Measurements from ENCODE around the gene MRPL9.

The MRPL9 gene

GRCh38 chr1:151720974-151721787 is 42.1 kb downstream of the MRPL9 start, which contains the start of gene RIIAD1:
Gene RIIAD1, plus strand, starts transcription at chr1:151721522. Its CDS starts 15 bp downstream, at chr1:151721537.
- TF ChIP-seq, protein P1, sequence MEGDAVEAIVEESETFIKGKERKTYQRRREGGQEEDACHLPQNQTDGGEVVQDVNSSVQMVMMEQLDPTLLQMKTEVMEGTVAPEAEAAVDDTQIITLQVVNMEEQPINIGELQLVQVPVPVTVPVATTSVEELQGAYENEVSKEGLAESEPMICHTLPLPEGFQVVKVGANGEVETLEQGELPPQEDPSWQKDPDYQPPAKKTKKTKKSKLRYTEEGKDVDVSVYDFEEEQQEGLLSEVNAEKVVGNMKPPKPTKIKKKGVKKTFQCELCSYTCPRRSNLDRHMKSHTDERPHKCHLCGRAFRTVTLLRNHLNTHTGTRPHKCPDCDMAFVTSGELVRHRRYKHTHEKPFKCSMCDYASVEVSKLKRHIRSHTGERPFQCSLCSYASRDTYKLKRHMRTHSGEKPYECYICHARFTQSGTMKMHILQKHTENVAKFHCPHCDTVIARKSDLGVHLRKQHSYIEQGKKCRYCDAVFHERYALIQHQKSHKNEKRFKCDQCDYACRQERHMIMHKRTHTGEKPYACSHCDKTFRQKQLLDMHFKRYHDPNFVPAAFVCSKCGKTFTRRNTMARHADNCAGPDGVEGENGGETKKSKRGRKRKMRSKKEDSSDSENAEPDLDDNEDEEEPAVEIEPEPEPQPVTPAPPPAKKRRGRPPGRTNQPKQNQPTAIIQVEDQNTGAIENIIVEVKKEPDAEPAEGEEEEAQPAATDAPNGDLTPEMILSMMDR (IDR thresholded peaks at IDR 0.05; ENCODE audit: low read depth, low read length, missing control alignments) = peak; percentile 32

GRCh38 chr1:151720554-151720953 is 42.7 kb downstream of the MRPL9 start:
- H3K4me3 ChIP-seq (replicated peaks; ENCODE audit: low read depth, low read length) = no peak overlapping the region
- TF ChIP-seq, protein P1 (IDR thresholded peaks at IDR 0.05; ENCODE audit: low read depth, low read length, missing control alignments) = no peak
- DNase-seq (ENCODE audit: extremely low read depth, low read depth) = no peak

More at GRCh38 chr1:151720974-151721787, 42.1 kb downstream of the MRPL9 start, which contains the start of gene RIIAD1:
- no peak for DNase-seq (ENCODE audit: extremely low read depth, low read depth)
- peak within 1 kb of the TSS; percentile 40 for H3K4me3 ChIP-seq (replicated peaks; ENCODE audit: low read depth, low read length)

DNA sequence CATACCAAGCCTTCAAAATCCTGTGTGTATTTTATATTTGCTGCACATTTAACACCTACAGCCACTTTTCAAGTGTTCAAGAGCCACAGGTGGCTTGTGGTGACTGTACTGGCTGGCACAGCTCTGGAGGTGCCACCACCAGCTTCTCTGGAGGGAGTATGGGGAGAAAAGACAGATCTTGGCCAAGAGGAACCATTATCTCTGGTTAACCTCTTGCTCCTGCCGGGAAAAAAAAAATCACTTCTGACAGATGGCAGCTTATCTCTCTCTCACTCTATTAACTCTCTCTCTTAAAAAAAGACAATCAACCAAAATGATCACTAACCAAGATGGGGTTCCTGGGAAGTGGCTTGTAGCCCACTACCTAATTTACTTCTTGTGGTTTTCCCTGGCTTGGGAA is 43.2 kb downstream of the MRPL9 start:
- no peak for DNase-seq (ENCODE audit: extremely low read depth, low read depth)
- no peak overlapping the region for H3K4me3 ChIP-seq (replicated peaks; ENCODE audit: low read depth, low read length)
- TF ChIP-seq, protein P1 (IDR thresholded peaks at IDR 0.05; ENCODE audit: low read depth, low read length, missing control alignments) = no peak

DNA sequence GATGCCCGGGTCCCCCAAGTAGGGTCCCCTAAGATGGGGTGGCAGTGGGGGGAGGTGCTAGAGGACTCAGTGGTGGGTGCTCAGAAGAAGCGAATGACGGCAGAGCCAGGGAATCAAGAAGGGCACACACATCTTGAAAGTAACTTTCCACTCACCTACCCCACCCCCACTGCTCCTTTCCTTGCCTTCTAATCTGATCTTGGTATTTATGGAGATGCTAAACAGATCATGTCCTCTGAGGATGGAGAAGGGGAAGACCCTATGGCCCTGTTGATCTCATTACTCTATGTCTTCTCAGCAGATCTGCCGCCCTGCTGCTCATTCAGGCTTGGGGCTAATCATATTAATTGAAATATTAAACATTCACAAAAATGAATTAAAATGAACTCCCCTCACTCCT is 44.6 kb downstream of the MRPL9 start:
- H3K4me3 ChIP-seq (replicated peaks; ENCODE audit: low read depth, low read length) = no peak overlapping the region
- DNase-seq (ENCODE audit: extremely low read depth, low read depth) = no peak
- TF ChIP-seq, protein P1 (IDR thresholded peaks at IDR 0.05; ENCODE audit: low read depth, low read length, missing control alignments) = no peak

DNA sequence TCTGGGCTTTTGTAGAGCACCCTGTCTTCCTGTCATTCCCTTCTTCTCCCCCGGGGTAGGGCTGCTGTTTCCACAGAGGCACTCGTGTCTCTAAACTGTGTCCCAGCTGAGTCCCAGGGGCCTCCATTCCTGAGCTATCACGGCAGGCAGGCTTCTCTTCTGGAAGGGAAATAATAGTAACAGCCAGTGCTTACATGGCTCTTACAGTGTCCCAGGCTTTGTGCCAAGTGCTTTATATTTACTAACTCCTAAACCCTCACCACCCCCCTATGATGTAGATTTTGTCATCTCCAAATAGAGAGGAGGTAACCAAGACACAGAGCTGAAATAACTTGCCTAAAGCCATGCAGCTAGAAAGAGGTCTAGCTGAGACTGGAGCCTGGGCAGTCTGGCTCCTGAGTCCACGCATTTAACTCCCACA is 45.3 kb downstream of the MRPL9 start:
- TF ChIP-seq, protein P1 (IDR thresholded peaks at IDR 0.05; ENCODE audit: low read depth, low read length, missing control alignments) = no peak
- no peak overlapping the region for H3K4me3 ChIP-seq (replicated peaks; ENCODE audit: low read depth, low read length)
- no peak for DNase-seq (ENCODE audit: extremely low read depth, low read depth)

DNA sequence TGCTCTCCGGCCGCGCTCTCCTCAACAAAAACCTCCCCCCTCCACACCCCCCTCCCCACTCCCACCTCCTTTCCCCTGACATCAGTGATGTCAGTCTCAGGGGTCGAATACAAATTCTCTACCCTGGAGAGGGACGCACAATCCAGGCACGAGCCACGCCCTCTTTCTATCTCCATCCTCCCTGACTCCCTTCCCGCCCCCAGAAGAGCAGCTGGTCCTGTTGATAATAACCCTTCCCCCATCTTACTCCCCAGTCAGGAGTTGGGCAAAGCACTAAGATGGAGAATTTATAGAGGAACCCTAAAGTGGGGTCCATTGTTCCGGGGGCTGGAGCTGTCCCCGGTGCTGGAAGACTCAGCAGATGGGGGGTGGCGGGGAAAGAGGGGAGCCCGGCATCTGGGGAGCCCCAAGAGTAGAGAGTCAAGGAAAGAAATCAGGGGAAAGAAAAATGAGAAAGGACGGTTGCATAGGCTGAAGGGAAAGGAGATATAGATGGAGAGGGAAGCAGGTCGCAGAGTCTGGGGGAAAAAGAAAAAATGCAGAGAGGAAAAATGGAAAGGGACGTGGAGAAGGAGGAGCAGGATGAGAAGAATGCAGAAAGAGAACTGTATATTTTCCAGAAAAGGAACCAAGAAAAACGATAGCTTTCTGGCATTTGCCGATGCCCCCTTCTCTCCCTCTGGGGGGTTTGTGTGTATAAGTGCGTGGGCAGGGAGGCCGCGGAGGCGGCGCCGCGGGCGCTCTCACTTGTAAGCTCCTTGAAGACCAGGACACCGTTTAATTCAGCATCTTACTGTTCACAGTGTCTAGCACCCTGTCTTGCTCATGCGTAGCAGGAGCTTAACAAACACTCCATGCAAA is 46.3 kb downstream of the MRPL9 start, which contains the start of gene CELF3:
Gene CELF3 (minus strand): TSS at position 33 of the 861 bp plus-strand sequence. CDS start 783 bp downstream, outside the sequence.
- no peak within 1 kb of the TSS for H3K4me3 ChIP-seq (replicated peaks; ENCODE audit: low read depth, low read length)
- no peak for DNase-seq (ENCODE audit: extremely low read depth, low read depth)
- TF ChIP-seq, protein P1 (IDR thresholded peaks at IDR 0.05; ENCODE audit: low read depth, low read length, missing control alignments) = no peak
